RPMI7951 (cell line): ENCODE measurements around the gene MORN1. TPM values are rescaled to one million over a fixed set of nuclear protein-coding genes. Genes with fewer than 3 reads are reported as not detected.

ENCODE experiments used
- DNase-seq: peaks from one replicate; pipeline ENCODE4 v3.0.0-alpha.2; 2012; ENCODE audit warnings: low read depth
- total RNA-seq: library from RNA; depleted of rRNA; stranded (reverse); fragments of >200 nt; shearing (Covaris generic); gene quantifications from 2 replicates; pipeline ENCODE4 v1.2.3, GENCODE V29; 2014

MORN1 gene
- total RNA-seq, 1 experiment from 2014 or later: 8.3 TPM

DNA sequence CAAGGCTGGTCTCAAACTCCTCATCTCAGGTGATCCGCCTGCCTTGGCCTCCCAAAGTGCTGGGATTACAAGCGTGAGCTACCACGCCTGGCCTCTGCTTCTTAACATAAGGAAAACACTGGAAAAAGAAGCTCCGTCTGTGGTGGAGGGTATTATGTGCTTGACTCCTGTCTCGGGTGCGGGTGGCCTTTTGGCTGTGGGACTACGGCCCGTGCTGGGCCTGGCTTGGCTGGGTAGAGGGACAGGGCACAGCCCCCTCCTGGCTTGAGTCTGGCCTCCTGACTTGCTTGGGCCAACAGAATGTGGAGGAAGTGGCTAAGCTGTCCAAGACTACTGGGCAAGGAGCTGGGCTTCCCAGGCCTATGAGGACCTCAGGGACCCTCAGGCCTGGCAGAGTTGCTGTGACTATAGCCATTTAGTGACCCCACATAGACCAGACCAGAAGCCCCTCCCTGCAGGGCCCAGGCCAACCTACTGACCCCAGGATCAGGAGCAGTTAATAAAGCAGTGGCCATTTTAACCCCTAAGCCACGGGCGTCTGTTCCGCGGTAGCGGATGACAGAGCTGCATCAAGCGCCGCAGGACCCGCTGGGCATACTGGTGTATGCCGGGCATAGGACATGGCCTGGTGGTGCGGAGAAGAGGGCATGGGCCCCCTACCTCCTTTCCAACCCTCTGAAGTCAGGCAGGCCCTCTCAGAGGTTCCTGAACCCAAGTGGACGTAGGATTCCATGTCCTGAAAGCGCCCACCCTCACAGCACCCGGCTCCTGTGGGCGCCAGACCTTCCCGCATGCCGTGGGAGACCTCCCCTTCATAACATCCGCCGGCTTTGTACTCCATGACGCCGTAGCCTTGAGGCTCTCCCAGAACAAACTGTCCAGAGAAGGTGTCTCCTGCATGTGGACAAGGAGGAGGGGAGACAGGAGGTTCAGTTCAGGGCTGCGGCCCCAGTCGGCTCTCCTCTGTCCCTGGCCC is 4.4 kb downstream of the MORN1 start:
- DNase-seq: no peak

DNA sequence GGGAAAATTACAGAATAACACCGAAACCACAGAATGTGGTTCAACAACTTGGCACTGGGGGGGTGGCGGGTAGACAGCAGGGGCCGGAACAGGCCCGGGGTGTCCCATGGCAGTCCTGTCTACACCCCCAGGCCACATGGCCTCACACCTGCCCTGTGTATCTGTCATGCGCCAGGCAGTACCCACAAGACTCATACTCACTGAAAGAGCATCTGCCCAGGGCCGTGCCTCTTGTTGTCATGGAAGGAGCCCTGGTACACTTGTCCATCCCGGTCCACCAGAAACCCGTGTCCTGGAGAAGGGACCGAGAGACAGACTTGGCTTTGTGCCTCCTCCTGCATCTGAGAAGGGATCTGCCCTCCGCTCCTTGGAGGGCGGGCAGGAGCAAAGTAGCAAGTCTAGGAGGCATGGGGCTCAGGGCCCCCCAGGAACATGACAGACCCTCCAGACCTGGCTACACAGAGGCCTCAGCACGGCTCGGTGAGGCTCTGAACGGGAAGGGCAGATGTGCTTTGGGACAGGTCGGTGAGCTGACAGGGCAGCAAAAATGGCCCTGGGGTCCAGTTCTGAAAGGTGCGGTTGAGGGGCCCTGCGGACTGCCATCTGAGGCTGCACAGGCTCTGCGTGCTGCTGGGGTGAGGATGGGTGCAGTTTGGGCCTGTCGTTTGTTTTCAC is 5.6 kb downstream of the MORN1 start:
- DNase-seq: no peak

DNA sequence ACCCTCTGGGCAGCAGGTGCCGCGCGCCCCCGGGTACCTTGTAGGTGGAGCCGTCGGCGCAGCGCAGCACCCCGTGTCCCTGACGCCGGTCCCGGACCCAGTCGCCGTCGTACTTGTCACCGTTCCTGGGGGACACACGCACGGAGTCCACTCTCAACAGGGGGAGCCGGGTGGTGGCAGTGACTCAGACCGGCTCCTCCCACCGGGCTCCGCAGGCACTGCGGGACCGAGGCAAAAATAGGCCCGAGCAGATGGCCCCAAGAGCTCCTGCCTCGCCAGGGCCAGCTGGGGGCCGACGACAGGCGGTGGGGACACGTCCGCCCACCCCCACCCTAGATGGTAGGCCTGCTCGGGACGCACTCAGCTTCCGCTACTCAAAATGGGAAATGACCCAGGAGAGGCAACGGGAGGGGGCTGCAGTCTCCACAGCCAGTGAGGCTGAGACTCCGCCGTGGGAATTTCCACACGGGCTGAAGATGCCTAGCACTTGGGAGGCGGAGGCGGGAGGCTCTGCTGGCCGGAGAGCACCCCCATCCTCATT is 6.3 kb downstream of the MORN1 start:
- DNase-seq: no peak

DNA sequence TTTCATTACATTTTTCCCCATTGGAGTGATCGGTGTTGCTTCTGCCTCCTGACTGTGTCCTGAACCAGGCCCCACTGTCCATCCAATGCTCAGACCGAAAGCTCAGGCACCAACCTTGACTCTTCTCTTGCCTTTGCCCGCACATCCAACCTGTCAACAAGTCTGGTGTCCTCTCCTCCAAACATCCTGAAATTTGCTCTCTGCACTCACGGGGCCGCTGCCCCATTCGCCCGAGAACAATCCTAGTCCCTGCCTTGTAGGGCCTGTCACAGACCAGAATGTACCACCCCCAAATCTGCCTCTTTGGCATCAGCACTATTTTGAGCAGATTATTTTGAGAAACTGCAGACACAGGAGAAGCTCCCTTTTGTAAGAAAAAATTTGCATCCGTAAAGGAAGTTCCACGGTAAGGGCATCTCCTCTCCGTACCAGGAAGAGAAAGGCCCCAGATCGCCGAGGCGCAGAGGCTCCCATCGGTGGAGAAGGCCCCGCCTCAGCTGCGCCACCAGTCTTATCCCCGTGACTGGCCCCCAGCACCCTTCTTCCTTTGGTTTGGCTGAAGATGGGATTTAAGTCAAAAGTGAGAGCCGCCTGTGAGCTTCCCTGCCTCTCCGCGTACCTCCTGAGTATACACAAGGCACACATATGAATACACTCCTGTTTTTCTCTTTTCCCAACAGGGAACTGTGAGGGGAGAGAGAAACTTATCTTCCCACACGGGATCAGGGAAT is 7.1 kb downstream of the MORN1 start:
- no peak for DNase-seq

DNA sequence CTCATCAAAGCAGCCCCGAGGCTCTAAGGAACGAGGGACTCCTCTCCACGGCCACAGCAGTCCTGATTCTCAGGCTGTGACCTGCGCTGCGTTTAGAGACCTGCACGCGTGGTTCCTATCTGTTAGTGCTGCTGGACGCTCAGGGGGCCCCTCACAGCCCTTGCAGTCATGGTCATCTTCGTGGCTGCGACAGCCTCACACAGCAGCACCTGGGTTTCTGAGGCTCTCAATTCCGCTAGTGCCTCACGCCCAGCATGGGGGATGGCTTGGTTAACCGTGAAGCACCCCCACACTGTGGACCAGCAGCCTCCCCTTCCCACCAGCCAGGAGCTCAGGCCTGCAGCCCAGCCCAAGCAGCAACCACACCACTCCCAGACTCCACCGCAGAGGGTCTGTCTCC is 7.8 kb downstream of the MORN1 start:
- DNase-seq: no peak

DNA sequence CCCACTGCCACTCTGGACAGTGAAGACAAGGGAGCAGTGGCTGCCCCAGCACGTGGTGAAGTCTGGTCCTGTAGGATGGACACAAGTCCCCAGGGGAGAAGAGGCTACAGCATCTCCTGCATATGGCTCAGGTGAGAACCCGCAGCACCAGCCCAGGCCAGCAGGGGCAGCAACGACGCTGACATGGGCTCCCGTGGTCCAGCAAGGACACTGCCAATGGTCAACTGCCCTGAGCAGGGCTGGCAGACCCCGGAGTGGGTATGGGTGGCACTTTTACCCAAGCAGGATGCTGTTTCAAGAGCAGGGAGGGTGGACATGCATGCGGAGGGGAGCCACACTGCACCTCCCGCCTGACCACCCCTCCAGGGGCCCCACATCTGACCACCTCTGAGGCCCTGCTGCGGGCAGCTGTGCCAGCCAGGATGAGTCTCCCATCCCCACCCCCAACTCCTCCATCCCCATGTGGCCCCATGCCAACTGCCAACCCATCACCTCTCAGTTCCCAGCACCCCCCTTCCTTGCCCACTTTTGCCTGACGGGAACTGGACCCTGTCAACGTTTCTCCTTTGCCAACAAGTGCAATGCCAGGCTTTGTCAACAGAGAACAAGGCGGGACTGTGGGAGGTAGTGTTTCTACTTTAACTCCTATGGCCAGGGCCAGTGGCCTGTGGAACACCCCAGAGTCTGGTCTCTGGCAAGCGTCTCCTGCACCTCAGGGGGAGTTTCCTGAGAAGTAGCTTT is 8.6 kb downstream of the MORN1 start:
- peak; percentile 31 for DNase-seq

DNA sequence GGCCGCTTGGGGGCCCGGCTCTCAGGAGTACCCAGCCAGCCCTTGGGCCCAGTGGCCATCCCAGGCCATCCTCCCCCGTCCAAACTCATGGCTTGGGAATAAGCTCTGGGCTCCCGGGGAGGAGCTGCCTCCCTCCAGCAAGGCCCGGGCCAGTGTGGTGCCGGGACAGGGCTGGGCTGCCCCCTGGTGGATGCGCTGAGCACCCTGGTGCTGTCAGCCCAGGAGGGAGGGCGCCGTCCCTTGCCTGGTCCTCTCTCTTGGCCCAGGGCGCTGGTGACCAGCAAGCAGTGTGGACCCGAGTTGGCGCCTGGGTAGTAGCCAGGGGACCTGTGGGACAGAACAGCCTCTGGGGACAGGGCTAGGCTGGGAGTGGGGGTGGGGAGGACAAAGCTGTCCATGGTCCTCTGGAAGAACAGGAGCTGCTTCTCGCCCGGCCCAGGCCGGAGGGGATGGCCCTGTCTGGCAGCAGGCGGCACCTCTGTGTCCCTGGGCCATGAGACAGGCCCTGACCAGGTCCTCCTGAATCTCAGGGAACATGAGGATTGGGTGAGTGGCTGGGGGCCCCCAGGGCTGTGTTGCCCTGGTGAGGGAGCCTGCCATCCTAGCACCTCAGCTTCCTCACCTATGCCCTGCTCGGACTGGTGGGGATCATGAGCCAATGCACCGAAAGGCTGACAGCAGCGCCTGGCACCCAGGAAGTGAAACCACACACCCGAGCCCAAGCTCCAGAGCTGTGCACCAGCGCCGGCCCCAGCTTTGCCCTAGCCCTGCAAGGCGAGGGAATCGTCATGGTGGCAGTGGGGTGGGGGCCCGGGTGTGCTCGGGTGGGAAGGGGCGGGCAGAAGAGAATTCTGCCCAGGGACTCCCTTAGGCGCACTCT is 9.4 kb downstream of the MORN1 start:
- peak; percentile 72 for DNase-seq

DNA sequence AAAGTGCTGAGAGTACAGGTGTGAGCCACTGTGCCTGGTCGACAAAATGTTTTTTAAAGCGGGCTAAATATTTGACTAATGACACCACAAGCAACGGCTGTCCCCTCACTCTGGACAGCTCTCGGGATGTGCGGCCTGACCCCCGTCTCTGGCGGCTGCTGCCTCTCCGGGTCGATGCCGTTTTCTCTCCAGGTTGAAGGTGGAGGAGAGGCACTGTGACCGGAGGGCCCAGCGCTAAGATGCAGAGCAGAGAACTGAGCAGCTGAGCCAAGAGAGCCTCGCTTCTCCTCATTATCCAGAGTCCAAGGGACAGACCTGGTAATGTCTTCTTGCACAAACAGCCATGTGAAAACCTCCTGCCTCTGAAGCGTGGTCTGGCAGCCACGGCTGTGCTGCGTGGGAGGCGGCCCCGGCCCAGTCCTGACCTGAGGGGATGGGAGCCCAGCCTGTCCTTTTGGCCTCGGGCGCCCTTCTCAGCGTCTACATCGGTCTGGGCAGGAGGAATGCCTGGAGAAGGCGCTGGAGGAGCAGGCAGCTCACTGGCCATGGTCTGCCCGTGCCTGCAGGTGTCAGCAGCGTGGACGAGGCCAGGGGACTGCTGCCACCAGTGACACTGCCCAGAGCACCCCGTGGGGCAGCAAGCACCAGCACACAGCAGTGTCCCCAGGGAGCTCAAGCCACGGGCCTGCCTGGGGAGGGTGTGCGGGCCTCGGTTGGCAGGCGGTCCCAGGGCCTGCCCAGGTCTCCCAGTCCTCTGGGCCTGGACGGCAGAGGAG is 10.3 kb downstream of the MORN1 start:
- no peak for DNase-seq

DNA sequence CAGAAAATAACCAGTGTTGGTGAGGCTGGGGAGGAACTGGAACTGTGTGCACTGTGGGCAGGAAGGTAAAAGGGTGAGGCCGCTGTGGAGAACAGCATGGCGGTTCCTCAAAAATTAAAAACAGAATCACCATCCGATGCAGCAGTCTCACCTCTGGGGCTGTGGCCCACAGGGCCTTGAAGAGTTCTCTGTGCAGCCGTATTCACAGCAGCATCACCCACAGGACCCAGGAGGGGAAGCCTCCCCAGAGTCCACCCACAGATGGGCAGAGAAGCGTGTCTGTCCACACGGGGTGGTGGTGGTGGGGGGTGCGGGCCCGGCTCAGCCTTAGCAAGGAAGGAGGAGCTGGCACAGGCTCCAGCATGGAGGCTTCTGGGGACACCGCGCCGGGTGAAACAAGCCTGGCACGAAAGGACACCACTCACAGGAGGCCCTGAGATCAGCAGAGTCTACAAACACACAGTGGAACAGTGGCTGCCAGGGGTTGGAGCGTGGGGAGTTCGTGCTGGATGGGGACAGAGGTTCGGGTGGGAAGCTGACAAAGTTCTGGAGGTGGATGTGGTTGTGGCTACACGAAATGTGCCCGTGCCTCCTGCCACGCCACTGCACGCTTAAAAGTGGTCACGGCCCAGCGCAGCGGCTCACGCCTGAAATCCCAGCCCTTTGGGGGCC is 11.5 kb downstream of the MORN1 start:
- no peak for DNase-seq

DNA sequence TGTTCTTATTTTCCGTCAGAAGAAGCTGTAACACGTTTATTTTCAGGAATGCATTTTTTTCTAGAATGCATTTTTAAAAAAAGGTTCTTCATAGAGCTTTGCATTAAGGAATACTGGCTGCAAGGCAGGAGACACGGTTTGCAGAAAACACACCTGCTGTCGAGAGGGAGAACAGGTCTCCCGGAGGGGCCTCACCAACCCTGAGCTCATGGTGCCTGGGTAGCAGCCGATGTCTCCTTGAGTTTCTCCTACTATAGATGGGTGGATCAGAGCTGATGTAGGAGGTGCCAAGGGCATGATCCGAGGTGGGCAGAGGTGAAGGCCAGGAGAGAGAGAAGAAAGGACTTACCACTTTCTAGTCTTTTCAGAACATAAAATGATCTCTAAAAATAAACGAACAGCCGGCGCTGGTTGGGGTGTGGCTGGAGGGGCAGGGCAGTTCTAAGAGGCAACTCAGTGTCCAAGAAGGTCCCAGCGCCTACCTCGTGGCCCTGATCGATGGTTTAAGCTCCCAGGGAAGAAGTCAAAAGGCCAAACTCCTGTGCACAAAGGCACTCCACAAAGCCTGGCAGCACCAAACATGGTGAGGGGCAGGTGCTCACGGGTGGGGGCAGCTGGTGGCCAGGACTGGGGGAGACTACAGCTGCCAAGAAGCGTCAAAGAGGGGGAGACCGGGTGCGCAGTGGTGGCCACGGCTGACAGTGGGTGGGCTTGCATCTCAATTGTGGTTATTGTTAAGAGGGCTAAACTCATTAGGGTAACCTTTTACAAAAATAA is 12.2 kb downstream of the MORN1 start:
- DNase-seq: no peak

DNA sequence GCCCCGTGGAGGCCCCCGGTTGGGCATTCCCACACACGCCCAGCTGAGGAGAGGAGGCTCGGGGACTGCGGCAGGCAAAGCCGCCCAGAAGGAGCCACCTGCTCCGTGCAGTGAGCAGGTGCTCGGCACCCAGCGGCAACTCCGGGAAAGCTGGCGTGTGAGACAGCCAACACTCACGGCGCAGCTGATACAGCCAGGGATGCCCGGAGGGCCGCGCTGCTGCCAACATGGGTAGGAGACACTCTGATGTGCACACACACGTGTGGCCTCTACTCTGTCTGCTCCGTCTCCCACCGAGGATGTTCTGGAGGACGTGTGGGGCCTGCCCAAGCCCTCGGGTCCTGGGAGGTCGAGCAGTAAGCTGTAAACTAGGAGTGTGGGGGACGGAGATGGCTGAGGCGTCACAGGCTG is 12.9 kb downstream of the MORN1 start:
- DNase-seq: no peak

DNA sequence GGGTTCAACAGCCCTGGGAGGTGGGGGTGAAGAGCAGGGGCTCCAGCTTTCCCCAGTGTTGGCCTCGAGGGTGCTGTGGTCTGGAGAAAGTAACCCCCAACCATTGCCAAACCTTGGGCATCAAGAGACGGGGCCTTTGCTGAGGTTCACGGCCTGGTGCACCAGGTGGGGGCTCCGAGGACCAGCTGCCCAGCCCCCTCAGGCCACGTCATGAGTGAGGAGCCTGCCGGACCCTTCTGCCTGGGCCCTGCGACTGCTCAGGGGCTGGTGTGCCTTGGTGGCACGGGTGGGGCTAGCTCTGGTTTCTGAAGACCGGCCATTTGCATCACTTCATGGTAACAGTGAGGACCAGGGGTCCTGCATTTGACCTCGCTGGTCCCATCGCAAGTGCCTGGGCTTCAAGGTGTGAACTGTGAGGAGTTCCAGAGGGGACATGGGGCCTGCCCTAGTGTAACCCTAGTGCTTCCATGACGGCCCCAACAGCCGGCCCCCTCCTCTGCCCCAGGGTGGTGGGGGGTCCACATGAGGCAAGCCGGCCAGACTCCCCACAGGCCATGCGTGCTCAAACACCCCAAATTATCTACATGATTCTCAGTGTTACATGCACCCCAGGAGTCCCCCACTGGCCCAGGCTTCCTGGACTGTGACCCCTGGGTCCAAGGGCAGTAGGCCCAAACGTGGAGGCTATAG is 13.5 kb downstream of the MORN1 start:
- no peak for DNase-seq

DNA sequence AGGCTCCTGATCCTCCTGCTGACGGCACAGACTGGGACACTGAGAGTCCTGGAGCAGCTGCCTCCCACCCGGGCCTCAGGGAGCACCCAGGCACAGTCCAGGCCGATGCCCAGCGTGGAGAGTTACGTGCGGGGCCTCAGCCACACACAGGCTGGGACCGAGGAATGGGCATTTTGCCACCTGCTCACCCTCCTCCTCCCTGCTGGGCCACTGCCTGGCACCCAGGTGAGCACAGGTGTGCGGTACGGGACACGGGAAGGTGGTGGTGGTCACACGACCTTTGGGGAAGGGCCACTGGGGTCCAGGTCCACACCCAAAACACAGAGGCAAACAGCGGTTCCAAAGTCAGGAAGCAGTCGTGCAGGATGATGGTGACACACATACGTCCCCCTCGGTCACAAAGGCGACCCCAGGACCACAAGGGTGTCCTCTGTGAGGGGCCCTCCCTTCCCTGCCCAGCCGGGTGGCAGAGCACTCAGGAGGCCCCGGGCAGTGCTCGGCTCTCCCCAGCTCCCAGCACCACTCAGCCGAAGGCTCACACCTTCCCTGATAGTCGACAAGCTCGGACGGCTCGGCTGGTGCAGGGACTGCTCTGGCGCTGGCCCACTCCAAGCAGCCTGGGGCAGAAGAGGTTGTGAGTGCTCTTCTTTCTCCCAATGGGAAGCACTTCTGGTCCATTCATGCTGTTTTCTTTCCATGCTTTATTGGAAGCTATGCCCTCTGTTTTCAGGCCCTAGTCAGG is 14.3 kb downstream of the MORN1 start:
- no peak for DNase-seq

DNA sequence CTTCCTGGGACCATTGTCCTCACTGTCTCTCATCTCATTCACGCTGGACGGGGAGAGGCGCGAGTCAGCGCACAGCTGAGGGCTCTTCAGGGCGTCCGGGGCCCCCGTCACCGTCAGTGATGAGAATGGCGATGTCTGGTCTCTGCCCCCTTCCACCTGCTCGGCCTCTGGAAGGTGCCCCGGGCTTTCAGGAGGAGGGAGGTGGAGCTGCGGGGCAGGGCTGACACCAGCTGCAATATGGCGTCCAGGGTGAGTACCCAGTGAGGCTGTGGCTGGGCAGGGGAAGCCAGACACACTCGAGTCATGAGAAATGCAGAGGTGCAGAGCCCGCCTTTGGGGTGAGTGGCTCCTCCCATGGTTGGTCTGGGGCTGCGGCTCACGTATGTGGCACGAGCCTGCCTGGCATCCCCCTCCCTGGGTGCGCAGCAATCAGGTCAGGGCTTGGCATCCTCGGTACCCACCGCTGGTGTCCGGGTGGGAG is 15.1 kb downstream of the MORN1 start:
- DNase-seq: no peak

DNA sequence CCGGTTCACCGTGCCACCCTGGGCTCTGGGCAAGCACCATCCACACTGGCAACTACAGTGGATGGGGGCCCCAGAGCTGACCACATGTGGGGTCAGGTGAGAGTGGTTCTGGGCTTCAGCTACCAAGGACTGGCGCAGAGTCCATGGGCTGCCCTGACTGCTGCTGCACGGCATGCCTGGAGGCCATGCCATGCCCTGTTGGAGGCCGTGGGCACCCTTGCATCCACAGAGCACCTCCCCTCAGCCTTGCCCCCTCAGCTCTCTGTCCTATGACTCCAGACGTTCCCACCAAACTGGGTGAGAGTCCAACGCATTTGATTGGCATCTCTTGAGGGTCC is 15.5 kb downstream of the MORN1 start:
- no peak for DNase-seq

DNA sequence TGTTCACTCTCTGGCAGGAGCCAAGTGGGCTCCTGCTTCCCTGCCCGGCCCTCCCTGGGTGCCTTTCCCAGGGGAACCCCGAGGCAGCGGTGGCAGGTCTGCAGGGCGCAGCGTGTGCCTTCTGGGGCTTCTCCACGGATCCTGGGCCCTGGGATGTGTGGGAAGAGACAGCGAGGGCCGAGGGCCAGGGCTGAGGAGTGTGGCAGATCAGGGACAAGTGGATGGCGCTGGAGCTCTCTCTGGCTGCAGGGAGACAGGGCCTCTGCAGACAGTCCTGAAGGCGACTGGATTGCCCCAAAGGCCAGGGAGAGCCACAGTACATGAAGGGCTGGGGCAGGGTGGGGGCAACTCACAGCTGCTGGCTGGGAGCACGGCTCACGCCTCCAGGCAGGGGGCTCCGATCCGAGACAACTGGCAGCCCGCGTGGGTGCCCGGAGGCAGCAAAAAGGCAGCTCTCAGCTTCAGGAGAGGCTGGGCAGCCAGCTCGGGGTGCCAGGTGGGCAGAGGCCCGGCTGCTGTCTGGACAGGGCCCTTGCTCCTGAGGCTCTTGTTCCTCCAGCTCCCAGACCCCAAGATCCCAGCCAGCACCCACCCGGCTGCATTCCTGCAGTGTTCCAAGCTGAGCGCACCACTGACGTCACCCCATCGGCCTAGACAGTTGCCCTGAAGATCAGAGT is 16.0 kb downstream of the MORN1 start:
- DNase-seq: no peak
